Psoas muscle (tissue), 8 donors: ENCODE measurements around the gene DNAH11. TPM values are rescaled to one million over a fixed set of nuclear protein-coding genes. Genes with fewer than 3 reads are reported as not detected.

Source experiments
- ATAC-seq, 4 donors: fragments of 200-7000 bp; cut with Tn5 transposase; one replicate each; pipeline ENCODE4 v1.9.1; 2020; ENCODE audit warnings: moderate library complexity in 3 of 4, mild to moderate bottlenecking in 2 of 4
- DNase-seq, 2 donors: peaks; one replicate each; pipeline ENCODE4 v3.0.0-alpha.2; 2020
- H3K27ac ChIP-seq: fragments of 200-600 bp; one replicate; pipeline ENCODE4 v1.8.0; 2022
- H3K27me3 ChIP-seq, 3 donors: fragments of 200-600 bp in 1 of 3; one replicate each; pipeline versions ENCODE4 v1.6.1 to v1.8.0; 2013 to 2022; ENCODE audit warnings: low read length in 2 of 3, mild to moderate bottlenecking in 2 of 3, moderate library complexity in 1 of 3; ENCODE audit not compliant: insufficient read depth in 3 of 3
- H3K36me3 ChIP-seq, 2 donors: fragments of 200-600 bp in 1 of 2; one replicate each; pipeline versions ENCODE4 v1.6.1 to v1.8.0; 2013 to 2022; ENCODE audit warnings: low read depth in 1 of 2, mild to moderate bottlenecking in 1 of 2, moderate library complexity in 1 of 2; ENCODE audit not compliant: insufficient read depth in 1 of 2
- H3K4me1 ChIP-seq: fragments of 200-600 bp; one replicate; pipeline ENCODE4 v1.8.0; 2022
- H3K4me3 ChIP-seq: fragments of 200-600 bp; one replicate; pipeline ENCODE4 v1.8.0; 2022; ENCODE audit warnings: mild to moderate bottlenecking
- H3K9me3 ChIP-seq: fragments of 200-600 bp; one replicate; pipeline ENCODE4 v1.8.0; 2022
- CTCF ChIP-seq: fragments of 200-600 bp; IDR thresholded peaks from one replicate; pipeline ENCODE4 v1.8.0; 2022; ENCODE audit warnings: antibody characterized with exemption
- WGBS, 3 donors: extraction: QIAGEN DNeasy Blood & Tissue Kit; methylation state at CpG; one replicate each; pipeline versions ENCODE4 v1.1.6 to v1.1.7; 2013; 5-methylcytosine and 5-hydroxymethylcytosine counted together
- intact Hi-C, 2 donors: fragments of 100-400 bp; cut with DNase I; formaldehyde crosslinking; loops; one replicate each; pipeline versions ENCODE4 v1.11.0 to v1.14.2; 2022
- polyA plus RNA-seq, 3 donors: library from polyadenylated mRNA; stranded (reverse); fragments of 200-250 nt; gene quantifications; one replicate each; pipeline ENCODE4 v1.2.3, GENCODE V29; 2013
- total RNA-seq, 4 donors: library from RNA; stranded (reverse); fragmentation: NEBNext Ultra II Directional in 2 of 4; extraction: Animal tissue kit (Norgen Biotek cat#: 25700) in 2 of 4; gene quantifications; one replicate each; pipeline versions ENCODE4 v1.2.1 to v1.2.4, GENCODE V29; 2021 to 2023
- donor health status: healthy with polysubstance abuse.
- donor health status: DM: no; HTN: no; CAD: no; lungs with moderate emphysema.
- donor health status: Bipolar disorder and iron deficiency.
- donor health status: healthy.
- donor health status: DM: yes; HTN: yes; CAD: no.
- donor health status: DM: no; HTN: no; CAD: no.
- donor health status: DM: no; HTN: no; CAD: no.
- donor health status: DM: yes; HTN: yes; CAD: no.

DNAH11 gene
- total and polyA plus RNA-seq, 7 donors: 0.01 to 0.93 (median 0.28) TPM

- ATAC-seq (peak; percentile 57 to 90 (median 82)), DNase-seq (no peak)
- WGBS, 3 donors: 52 to 86% (median 52%) methylated on average over 4 of the region's 4 CpGs
- Histone ChIP-seq H3K36me3 (no peaks in the 10 kb centered on the region), H3K4me3 (no peak overlapping the region), H3K27ac (peak overlapping the region; percentile 69), H3K9me3 (no peaks in the 10 kb centered on the region), H3K27me3 (no peaks in the 10 kb centered on the region), H3K4me1 (peaks cover 6% of the 10 kb centered on the region)
- intact Hi-C loops: no loop called here
- TF ChIP-seq CTCF: no peak
These were observed 36.7 kb downstream of the DNAH11 start for GRCh38 chr7:21579341-21580072.

- no peak overlapping the region for H3K4me3 ChIP-seq
- H3K27ac ChIP-seq: peak overlapping the region; percentile 69
- H3K36me3 ChIP-seq: no peaks in the 10 kb centered on the region
- no peak for TF ChIP-seq CTCF
- 27 to 51% (median 29%) methylated on average over 4 of the region's 4 CpGs for WGBS, 3 donors
- no peaks in the 10 kb centered on the region for H3K27me3 ChIP-seq
- H3K9me3 ChIP-seq: no peaks in the 10 kb centered on the region
- ATAC-seq (peak; percentile 68 to 92 (median 86)), DNase-seq (no peak)
- intact Hi-C loops: no loop called here
- H3K4me1 ChIP-seq: peaks cover 6% of the 10 kb centered on the region
These were observed 37.3 kb downstream of the DNAH11 start for GRCh38 chr7:21580073-21580521.

- no peaks in the 10 kb centered on the region for H3K27me3 ChIP-seq
- ATAC-seq (no peak), DNase-seq (no peak)
- TF ChIP-seq CTCF: no peak
- peaks cover 6% of the 10 kb centered on the region for H3K4me1 ChIP-seq
- no peaks in the 10 kb centered on the region for H3K36me3 ChIP-seq
- intact Hi-C loops: no loop called here
- no peak overlapping the region for H3K27ac ChIP-seq
- no peak overlapping the region for H3K4me3 ChIP-seq
- no peaks in the 10 kb centered on the region for H3K9me3 ChIP-seq
- 91 to 93% (median 91%) methylated on average over 6 of the region's 6 CpGs for WGBS, 3 donors
These were observed 42.4 kb downstream of the DNAH11 start for GRCh38 chr7:21585070-21585724.

GRCh38 chr7:21587139-21587784 lies 44.4 kb downstream of the DNAH11 start:
- 48 to 51% (median 48%) methylated on average over 4 of the region's 4 CpGs for WGBS, 3 donors
- no peak overlapping the region for H3K4me3 ChIP-seq
- no peak for TF ChIP-seq CTCF
- no peak overlapping the region for H3K27ac ChIP-seq
- intact Hi-C loops: no loop called here
- H3K36me3 ChIP-seq: no peaks in the 10 kb centered on the region
- DNase-seq (no peak), ATAC-seq (no peak)
- no peaks in the 10 kb centered on the region for H3K4me1 ChIP-seq
- H3K27me3 ChIP-seq: no peaks in the 10 kb centered on the region
- no peaks in the 10 kb centered on the region for H3K9me3 ChIP-seq
